Tibial nerve (tissue), 4 donors: ENCODE results near the gene VCAN.

Experiments
- CTCF ChIP-seq, 5 experiments: fragments of 200-600 bp in 3 of 5; fragments of 450-650 bp in 2 of 5; sonication (generic) in 3 of 5; IDR thresholded peaks; one replicate each; pipeline ENCODE4 v1.5.1; 2016 to 2019; ENCODE audit warnings: antibody characterized with exemption in 5 of 5, mild to moderate bottlenecking in 3 of 5, moderate library complexity in 2 of 5
- EP300 ChIP-seq, 2 donors: sonication (generic); formaldehyde crosslinking; IDR thresholded peaks; one replicate each; pipeline ENCODE4 v1.6.1; 2017; ENCODE audit warnings: antibody characterized with exemption in 2 of 2, mild to moderate bottlenecking in 1 of 2
- POLR2A ChIP-seq, 2 donors: fragments of 450-650 bp; IDR thresholded peaks; one replicate each; pipeline ENCODE4 v1.6.1; 2017; ENCODE audit warnings: antibody characterized with exemption in 2 of 2, mild to moderate bottlenecking in 2 of 2, moderate library complexity in 2 of 2

- TF ChIP-seq EP300 (IDR thresholded peaks at IDR 0.05), result no peak
- TF ChIP-seq CTCF (IDR thresholded peaks at IDR 0.05), result no peak
- TF ChIP-seq POLR2A (IDR thresholded peaks at IDR 0.05), result no peak
Measured at GRCh38 chr5:83517688-83518085, 46.1 kb downstream of the VCAN start.
